Measurements from ENCODE around the gene ABTB2. TPM values are rescaled to one million over a fixed set of nuclear protein-coding genes. Genes with fewer than 3 reads are reported as not detected.

ABTB2 gene
- total and polyA plus RNA-seq, 9 of the 15 experiments (the other 6 are each of a cell fraction or from before 2014, with no cell fraction given) = 0.03 to 0.18 (median 0.12) TPM; not detected in 2

- TF ChIP-seq, protein P1, sequence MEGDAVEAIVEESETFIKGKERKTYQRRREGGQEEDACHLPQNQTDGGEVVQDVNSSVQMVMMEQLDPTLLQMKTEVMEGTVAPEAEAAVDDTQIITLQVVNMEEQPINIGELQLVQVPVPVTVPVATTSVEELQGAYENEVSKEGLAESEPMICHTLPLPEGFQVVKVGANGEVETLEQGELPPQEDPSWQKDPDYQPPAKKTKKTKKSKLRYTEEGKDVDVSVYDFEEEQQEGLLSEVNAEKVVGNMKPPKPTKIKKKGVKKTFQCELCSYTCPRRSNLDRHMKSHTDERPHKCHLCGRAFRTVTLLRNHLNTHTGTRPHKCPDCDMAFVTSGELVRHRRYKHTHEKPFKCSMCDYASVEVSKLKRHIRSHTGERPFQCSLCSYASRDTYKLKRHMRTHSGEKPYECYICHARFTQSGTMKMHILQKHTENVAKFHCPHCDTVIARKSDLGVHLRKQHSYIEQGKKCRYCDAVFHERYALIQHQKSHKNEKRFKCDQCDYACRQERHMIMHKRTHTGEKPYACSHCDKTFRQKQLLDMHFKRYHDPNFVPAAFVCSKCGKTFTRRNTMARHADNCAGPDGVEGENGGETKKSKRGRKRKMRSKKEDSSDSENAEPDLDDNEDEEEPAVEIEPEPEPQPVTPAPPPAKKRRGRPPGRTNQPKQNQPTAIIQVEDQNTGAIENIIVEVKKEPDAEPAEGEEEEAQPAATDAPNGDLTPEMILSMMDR (IDR thresholded peaks at IDR 0.05 in 2 of 3, conservative IDR thresholded peaks at IDR 0.05 in 1 of 3; ENCODE audit: insufficient read depth in 2 of 3, low read depth in 1 of 3, low read length in 3 of 3) = peak; percentile 41 to 45 (median 45); a peak in 5 of 6 replicates
- peak; percentile 32; the same call in 1 of the 2 replicates for TF ChIP-seq STAG1 (CRISPR knock-in tag; IDR thresholded peaks at IDR 0.05; ENCODE audit: borderline replicate concordance)
- peak; percentile 49; the same call in 1 of the 2 replicates for TF ChIP-seq SMC3 (conservative IDR thresholded peaks at IDR 0.05; ENCODE audit: insufficient read depth, low read depth, low read length)
- no peak for TF ChIP-seq TEAD2 (tag; IDR thresholded peaks at IDR 0.05)
- peak; percentile 33 for TF ChIP-seq HMGN3 (IDR thresholded peaks at IDR 0.05; ENCODE audit: borderline replicate concordance, extremely low read depth, insufficient read length, low read depth, low read length)
- TF ChIP-seq, protein P2, sequence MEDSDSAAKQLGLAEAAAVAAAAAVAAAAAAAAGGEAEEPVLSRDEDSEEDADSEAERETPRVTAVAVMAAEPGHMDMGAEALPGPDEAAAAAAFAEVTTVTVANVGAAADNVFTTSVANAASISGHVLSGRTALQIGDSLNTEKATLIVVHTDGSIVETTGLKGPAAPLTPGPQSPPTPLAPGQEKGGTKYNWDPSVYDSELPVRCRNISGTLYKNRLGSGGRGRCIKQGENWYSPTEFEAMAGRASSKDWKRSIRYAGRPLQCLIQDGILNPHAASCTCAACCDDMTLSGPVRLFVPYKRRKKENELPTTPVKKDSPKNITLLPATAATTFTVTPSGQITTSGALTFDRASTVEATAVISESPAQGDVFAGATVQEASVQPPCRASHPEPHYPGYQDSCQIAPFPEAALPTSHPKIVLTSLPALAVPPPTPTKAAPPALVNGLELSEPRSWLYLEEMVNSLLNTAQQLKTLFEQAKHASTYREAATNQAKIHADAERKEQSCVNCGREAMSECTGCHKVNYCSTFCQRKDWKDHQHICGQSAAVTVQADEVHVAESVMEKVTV (CRISPR knock-in tag; IDR thresholded peaks at IDR 0.05) = peak; percentile 28; the same call in 1 of the 2 replicates
- peak; percentile 55 for TF ChIP-seq POLR2G (IDR thresholded peaks at IDR 0.05; ENCODE audit: low read depth, low read length)
Measured at GRCh38 chr11:34149786-34150185, 208.0 kb downstream of the ABTB2 start (continued).

All from K562 (cell line).